C4-2B (cell line): ENCODE results near the gene ROR2.
"Not testable (repeated sequence)": the region's sequence is repeated elsewhere in the genome, so short reads cannot be mapped to it uniquely, and the experiment has no call there.

Source experiments
- CTCF ChIP-seq: fragments of 450-650 bp; conservative IDR thresholded peaks from 2 replicates; pipeline ENCODE4 v1.5.1; 2017; ENCODE audit warnings: mild to moderate bottlenecking
- ZFX ChIP-seq: fragments of 450-650 bp; IDR thresholded peaks from 2 replicates; pipeline ENCODE4 v1.6.1; 2017

GRCh38 chr9:91909256-91909655, 40.8 kb downstream of the ROR2 start:
- not testable (repeated sequence) for TF ChIP-seq CTCF, ZFX
